ENCODE results near the gene ANO10.
A peak's percentile ranks its signal among the peaks of the same experiment; 100 is the strongest.
"Not testable (repeated sequence)": the region's sequence is repeated elsewhere in the genome, so short reads cannot be mapped to it uniquely, and the experiment has no call there.

The ANO10 gene

GRCh38 chr3:43627360-43627759, 5.5 kb upstream of the ANO10 start:
- no peak for DNase-seq (ENCODE audit: low read depth)

GRCh38 chr3:43624619-43625305, 3.0 kb upstream of the ANO10 start:
- DNase-seq (ENCODE audit: low read depth) = no peak

GRCh38 chr3:43620831-43621655, 768 bp downstream of the ANO10 start:
- DNase-seq (ENCODE audit: low read depth) = no peak

- no peak for DNase-seq (ENCODE audit: low read depth)
Observed at GRCh38 chr3:43619588-43619987, 2.2 kb downstream of the ANO10 start.

GRCh38 chr3:43618142-43618541, 3.7 kb downstream of the ANO10 start:
- DNase-seq (ENCODE audit: low read depth) = no peak

GRCh38 chr3:43616034-43616433, 5.8 kb downstream of the ANO10 start:
- DNase-seq (ENCODE audit: low read depth) = no peak

GRCh38 chr3:43615133-43615532, 6.7 kb downstream of the ANO10 start:
- no peak for DNase-seq (ENCODE audit: low read depth)

- DNase-seq (ENCODE audit: low read depth) = no peak
Observed at GRCh38 chr3:43613976-43614375, 7.8 kb downstream of the ANO10 start.

- DNase-seq (ENCODE audit: low read depth) = no peak
Observed at GRCh38 chr3:43612419-43612818, 9.4 kb downstream of the ANO10 start.

- no peak for DNase-seq (ENCODE audit: low read depth)
Observed at GRCh38 chr3:43609406-43609805, 12.4 kb downstream of the ANO10 start.

- DNase-seq (ENCODE audit: low read depth) = no peak
Observed at GRCh38 chr3:43608751-43609150, 13.1 kb downstream of the ANO10 start.

GRCh38 chr3:43606284-43606683, 15.5 kb downstream of the ANO10 start:
- DNase-seq (ENCODE audit: low read depth) = no peak

GRCh38 chr3:43599959-43600358, 21.9 kb downstream of the ANO10 start:
- DNase-seq (ENCODE audit: low read depth) = not testable (repeated sequence)

- no peak for DNase-seq (ENCODE audit: low read depth)
Observed at GRCh38 chr3:43597961-43598360, 23.9 kb downstream of the ANO10 start.

GRCh38 chr3:43596178-43596577, 25.6 kb downstream of the ANO10 start:
- not testable (repeated sequence) for DNase-seq (ENCODE audit: low read depth)

- DNase-seq (ENCODE audit: low read depth) = not testable (repeated sequence)
Observed at GRCh38 chr3:43595280-43595679, 26.5 kb downstream of the ANO10 start.

- DNase-seq (ENCODE audit: low read depth) = not testable (repeated sequence)
Observed at GRCh38 chr3:43593588-43593987, 28.2 kb downstream of the ANO10 start.

GRCh38 chr3:43591866-43592265, 29.9 kb downstream of the ANO10 start:
- not testable (repeated sequence) for DNase-seq (ENCODE audit: low read depth)

- DNase-seq (ENCODE audit: low read depth) = no peak
Observed at GRCh38 chr3:43587303-43587702, 34.5 kb downstream of the ANO10 start.

- DNase-seq (ENCODE audit: low read depth) = no peak
Observed at GRCh38 chr3:43584043-43584826, 37.6 kb downstream of the ANO10 start.

- DNase-seq (ENCODE audit: low read depth) = no peak
Observed at GRCh38 chr3:43583481-43583880, 38.3 kb downstream of the ANO10 start.

- no peak for DNase-seq (ENCODE audit: low read depth)
Observed at GRCh38 chr3:43582866-43583265, 38.9 kb downstream of the ANO10 start.

GRCh38 chr3:43581343-43581742, 40.5 kb downstream of the ANO10 start:
- peak; percentile 28 for DNase-seq (ENCODE audit: low read depth)

All from GM04504 (cell line).